ENCODE data around the gene EXOG.

DNA sequence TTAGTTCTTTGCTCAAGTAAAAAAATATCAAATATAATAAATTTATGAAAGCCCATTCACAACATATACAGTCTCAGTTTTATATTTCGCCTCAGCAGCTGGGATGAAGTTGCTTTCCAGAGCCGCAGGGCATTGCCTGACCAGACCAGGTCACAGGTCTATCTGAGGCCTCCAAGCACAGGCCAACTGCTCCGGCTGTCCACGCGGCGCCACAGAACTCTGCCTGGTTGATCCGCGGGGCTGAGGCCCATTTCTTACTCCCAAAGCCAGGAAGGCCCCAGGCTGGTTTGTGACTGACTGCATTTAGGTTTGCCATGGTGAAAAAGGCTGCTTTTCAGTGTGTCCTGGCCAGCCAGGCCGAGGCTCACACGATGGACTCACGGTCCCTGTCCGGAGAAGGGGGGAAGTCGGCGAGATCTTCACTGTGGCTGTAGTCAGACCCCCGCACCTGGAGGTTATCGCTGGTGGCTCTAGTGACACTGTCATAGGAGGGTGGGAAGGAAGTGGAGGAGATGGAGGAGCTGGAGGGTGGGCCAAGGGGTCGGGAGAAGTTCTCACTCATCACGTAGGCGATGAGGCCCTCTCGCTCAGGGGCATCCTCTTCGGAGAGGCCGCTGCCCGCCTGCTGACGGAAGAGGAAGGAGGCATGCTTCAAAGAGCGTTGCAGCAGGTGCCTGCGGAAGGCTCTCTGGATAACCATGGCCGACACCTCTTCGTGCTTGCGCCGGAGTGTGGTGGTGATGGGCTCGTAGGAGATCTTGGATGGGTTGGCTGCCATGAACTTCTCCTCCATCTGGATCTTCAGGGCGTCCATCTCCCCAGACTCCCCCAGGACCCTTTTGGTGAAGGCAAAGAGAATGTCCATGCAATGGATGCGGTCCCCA lies 54.1 kb downstream of the EXOG start:
- TF ChIP-seq POLR2AphosphoS5 (IDR thresholded peaks at IDR 0.05; ENCODE audit: low read depth, low read length) (no peak), EGR1 (IDR thresholded peaks at IDR 0.05; ENCODE audit: low read depth) (no peak), EZH2 (IDR thresholded peaks at IDR 0.05) (no peak), SIN3A (IDR thresholded peaks at IDR 0.05; ENCODE audit: low read depth) (no peak), POLR2A (IDR thresholded peaks at IDR 0.05; ENCODE audit: borderline replicate concordance, extremely low read depth, insufficient read depth, insufficient read length) (no peak), ZNF274 (IDR thresholded peaks at IDR 0.05; ENCODE audit: low read depth, low read length) (no peak), JUND (IDR thresholded peaks at IDR 0.05) (no peak), YY1 (IDR thresholded peaks at IDR 0.05; ENCODE audit: extremely low read depth, insufficient replicate concordance, low read depth, low read length) (no peak), EZH2phosphoT487 (IDR thresholded peaks at IDR 0.05; ENCODE audit: borderline replicate concordance) (no peak), CBX3 (IDR thresholded peaks at IDR 0.05; ENCODE audit: low read depth) (no peak), ZFX (IDR thresholded peaks at IDR 0.05) (no peak)
- TF ChIP-seq, protein P1, sequence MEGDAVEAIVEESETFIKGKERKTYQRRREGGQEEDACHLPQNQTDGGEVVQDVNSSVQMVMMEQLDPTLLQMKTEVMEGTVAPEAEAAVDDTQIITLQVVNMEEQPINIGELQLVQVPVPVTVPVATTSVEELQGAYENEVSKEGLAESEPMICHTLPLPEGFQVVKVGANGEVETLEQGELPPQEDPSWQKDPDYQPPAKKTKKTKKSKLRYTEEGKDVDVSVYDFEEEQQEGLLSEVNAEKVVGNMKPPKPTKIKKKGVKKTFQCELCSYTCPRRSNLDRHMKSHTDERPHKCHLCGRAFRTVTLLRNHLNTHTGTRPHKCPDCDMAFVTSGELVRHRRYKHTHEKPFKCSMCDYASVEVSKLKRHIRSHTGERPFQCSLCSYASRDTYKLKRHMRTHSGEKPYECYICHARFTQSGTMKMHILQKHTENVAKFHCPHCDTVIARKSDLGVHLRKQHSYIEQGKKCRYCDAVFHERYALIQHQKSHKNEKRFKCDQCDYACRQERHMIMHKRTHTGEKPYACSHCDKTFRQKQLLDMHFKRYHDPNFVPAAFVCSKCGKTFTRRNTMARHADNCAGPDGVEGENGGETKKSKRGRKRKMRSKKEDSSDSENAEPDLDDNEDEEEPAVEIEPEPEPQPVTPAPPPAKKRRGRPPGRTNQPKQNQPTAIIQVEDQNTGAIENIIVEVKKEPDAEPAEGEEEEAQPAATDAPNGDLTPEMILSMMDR (IDR thresholded peaks at IDR 0.05 in 2 of 3, conservative IDR thresholded peaks at IDR 0.05 in 1 of 3; ENCODE audit: borderline replicate concordance in 1 of 3, insufficient read depth in 1 of 3, low read depth in 2 of 3, low read length in 2 of 3): no peak
- TF ChIP-seq, protein P2, sequence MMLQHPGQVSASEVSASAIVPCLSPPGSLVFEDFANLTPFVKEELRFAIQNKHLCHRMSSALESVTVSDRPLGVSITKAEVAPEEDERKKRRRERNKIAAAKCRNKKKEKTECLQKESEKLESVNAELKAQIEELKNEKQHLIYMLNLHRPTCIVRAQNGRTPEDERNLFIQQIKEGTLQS (IDR thresholded peaks at IDR 0.05): no peak
- TF ChIP-seq, protein P3, sequence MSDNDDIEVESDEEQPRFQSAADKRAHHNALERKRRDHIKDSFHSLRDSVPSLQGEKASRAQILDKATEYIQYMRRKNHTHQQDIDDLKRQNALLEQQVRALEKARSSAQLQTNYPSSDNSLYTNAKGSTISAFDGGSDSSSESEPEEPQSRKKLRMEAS (IDR thresholded peaks at IDR 0.05): no peak
